B cell (primary cell): ENCODE data around the gene ARHGAP42. TPM values are rescaled to one million over a fixed set of nuclear protein-coding genes. Genes with fewer than 3 reads are reported as not detected.

Source experiments
- ATAC-seq: fragments of 200-7000 bp; cut with Tn5 transposase; one replicate; pipeline ENCODE4 v1.10.0; 2021; ENCODE audit warnings: low read depth, mild to moderate bottlenecking, moderate number of reproducible peaks, moderate library complexity
- CTCF ChIA-PET: fragments of 350-600 bp; sonication (Branson Sonifier 250); formaldehyde crosslinking; loops from one replicate; lab custom pipeline; 2021; ENCODE audit warnings: antibody characterized with exemption, inconsistent platforms; lab: Charles Lee
- POLR2A ChIA-PET: fragments of 350-600 bp; sonication (Branson Sonifier 250); formaldehyde crosslinking; loops from one replicate; lab custom pipeline; 2021; ENCODE audit warnings: antibody characterized with exemption; lab: Charles Lee
- DNase-seq: peaks from one replicate; pipeline ENCODE4 v3.0.0; 2013
- H2AFZ ChIP-seq: 2 replicates; pipeline ENCODE4 v1.6.1; 2012; ENCODE audit warnings: mild to moderate bottlenecking, low read depth, low read length; ENCODE audit not compliant: insufficient read depth, poor library complexity, severe bottlenecking
- H3K27ac ChIP-seq, 2 donors: 1 replicate in 1 of 2; 2 replicates in 1 of 2; pipeline ENCODE4 v1.5.1; 2012 to 2013; ENCODE audit warnings: low read length in 2 of 2, mild to moderate bottlenecking in 2 of 2, moderate library complexity in 1 of 2
- H3K27me3 ChIP-seq, 4 experiments: fragments of 200-600 bp in 1 of 4; sonication (generic) in 1 of 4; replicated peaks in 1 of 4; 1 replicate in 2 of 4; 2 replicates in 2 of 4; pipeline versions ENCODE4 v1.6.1 to v1.7.0; 2013 to 2016; ENCODE audit warnings: low read length in 3 of 4, mild to moderate bottlenecking in 2 of 4, mixed read lengths in 1 of 4, moderate library complexity in 1 of 4; ENCODE audit not compliant: insufficient read depth in 4 of 4, control insufficient read depth in 3 of 4; ENCODE audit errors: control extremely low read depth in 1 of 4
- H3K36me3 ChIP-seq, 2 experiments: replicated peaks in 1 of 2; 1 replicate in 1 of 2; 2 replicates in 1 of 2; pipeline versions ENCODE4 v1.6.1 to v1.7.1; 2013; ENCODE audit warnings: low read length in 1 of 2; ENCODE audit not compliant: insufficient read depth in 2 of 2, control insufficient read depth in 1 of 2; ENCODE audit errors: control extremely low read depth in 1 of 2, extremely low read depth in 1 of 2
- H3K4me1 ChIP-seq, 2 donors: fragments of 200-600 bp in 1 of 2; sonication (generic) in 1 of 2; 1 replicate in 1 of 2; 2 replicates in 1 of 2; pipeline versions ENCODE4 v1.5.1 to v1.6.1; 2013 to 2017; ENCODE audit warnings: low read length in 2 of 2; ENCODE audit not compliant: control insufficient read depth in 2 of 2, insufficient read depth in 2 of 2
- H3K4me2 ChIP-seq: replicated peaks from 2 replicates; pipeline ENCODE3; 2012; ENCODE audit warnings: mild to moderate bottlenecking, low read depth, low read length; ENCODE audit not compliant: poor library complexity, severe bottlenecking
- H3K4me3 ChIP-seq, 5 experiments: fragments of 200-600 bp in 1 of 5; sonication (generic) in 1 of 5; 1 replicate in 3 of 5; 2 replicates in 2 of 5; pipeline versions ENCODE4 v1.5.1 to v1.7.0; 2011 to 2016; ENCODE audit warnings: low read length in 4 of 5, mild to moderate bottlenecking in 4 of 5, low read depth in 2 of 5, control low read depth in 1 of 5, moderate library complexity in 1 of 5; ENCODE audit not compliant: insufficient read depth in 1 of 5; ENCODE audit errors: control extremely low read depth in 1 of 5, extremely low read depth in 1 of 5
- H3K79me2 ChIP-seq: fragments of 200-600 bp; sonication (generic); one replicate; pipeline ENCODE4 v1.6.0; 2016; ENCODE audit warnings: low read length; ENCODE audit not compliant: control insufficient read depth, insufficient read depth
- H3K9ac ChIP-seq: fragments of 200-600 bp; sonication (generic); 2 replicates; pipeline ENCODE4 v1.6.1; 2017; ENCODE audit warnings: mild to moderate bottlenecking, low read length, moderate library complexity
- H3K9me3 ChIP-seq, 3 donors: one replicate each; pipeline versions ENCODE4 v1.6.1 to v1.7.1; 2013; ENCODE audit warnings: low read length in 2 of 3; ENCODE audit not compliant: control insufficient read depth in 2 of 3, insufficient read depth in 1 of 3; ENCODE audit errors: control extremely low read depth in 1 of 3
- H4K20me1 ChIP-seq: 2 replicates; pipeline ENCODE4 v1.6.0; 2012; ENCODE audit warnings: mild to moderate bottlenecking, low read length; ENCODE audit not compliant: insufficient read depth, control insufficient read depth, poor library complexity, severe bottlenecking
- H3K27ac Mint-ChIP-seq: one replicate; pipeline ENCODE4 v1.8.0; 2021; ENCODE audit warnings: mixed read lengths
- H3K27me3 Mint-ChIP-seq: one replicate; pipeline ENCODE4 v1.8.0; 2021; ENCODE audit warnings: mixed read lengths
- H3K4me1 Mint-ChIP-seq: one replicate; pipeline ENCODE4 v1.8.0; 2021; ENCODE audit warnings: mixed read lengths
- H3K4me3 Mint-ChIP-seq: one replicate; pipeline ENCODE4 v1.8.0; 2021; ENCODE audit warnings: mixed read lengths
- H3K9me3 Mint-ChIP-seq: one replicate; pipeline ENCODE4 v1.8.0; 2022; ENCODE audit warnings: mixed read lengths; ENCODE audit not compliant: insufficient read depth
- EZH2 ChIP-seq: IDR thresholded peaks from 2 replicates; pipeline ENCODE4 v1.6.1; 2012; ENCODE audit warnings: borderline replicate concordance, low read depth, mild to moderate bottlenecking, moderate library complexity, low read length; ENCODE audit not compliant: insufficient read depth, poor library complexity, severe bottlenecking
- WGBS: methylation state at CpG from one replicate; pipeline ENCODE4 v1.1.5; 2013; ENCODE audit warnings: missing lambda C conversion rate; ENCODE audit not compliant: insufficient coverage; 5-methylcytosine and 5-hydroxymethylcytosine counted together
- intact Hi-C: fragments of 100-400 bp; cut with micrococcal nuclease; formaldehyde crosslinking; loops from one replicate; pipeline ENCODE4 v1.10.0; 2022
- polyA plus RNA-seq: library from polyadenylated mRNA; depleted of rRNA; stranded (reverse); fragments of >200 nt; gene quantifications from 2 replicates; pipeline ENCODE4 v1.2.3, GENCODE V29; 2012
- total RNA-seq, 2 donors: library from RNA; stranded (reverse); fragments of 120-200 nt in 1 of 2; gene quantifications; 1 replicate in 1 of 2; 2 replicates in 1 of 2; pipeline versions ENCODE4 v1.2.3 to v1.2.4, GENCODE V29; 2013 to 2022
- TF ChIP-seq, protein P1 (sequence below): fragments of 200-600 bp; IDR thresholded peaks from one replicate; pipeline ENCODE4 v1.8.0; 2022; ENCODE audit warnings: antibody characterized with exemption, mild to moderate bottlenecking

ARHGAP42 gene
- total and polyA plus RNA-seq, 2 donors (not counting 1 experiment from before 2014, with no cell fraction given): 3.8 to 4.9 TPM

GRCh38 chr11:100671471-100671870, 15.6 kb upstream of the ARHGAP42 start:
- H3K9me3 Mint-ChIP-seq: no peaks in the 10 kb centered on the region
- POLR2A ChIA-PET: no interaction called here
- DNase-seq (no peak), ATAC-seq (no peak)
- Histone ChIP-seq H3K4me1 (no peaks in the 10 kb centered on the region), H3K9ac (no peak overlapping the region), H2AFZ (no peak overlapping the region), H4K20me1 (no peaks in the 10 kb centered on the region), H3K27ac (no peak overlapping the region), H3K27me3 (no peaks in the 10 kb centered on the region), H3K4me2 (no peak overlapping the region), H3K79me2 (no peaks in the 10 kb centered on the region), H3K4me3 (no peak overlapping the region), H3K9me3 (no peaks in the 10 kb centered on the region), H3K36me3 (no peaks in the 10 kb centered on the region)
- no peak overlapping the region for H3K27ac Mint-ChIP-seq
- peaks cover 2% of the 10 kb centered on the region for H3K4me1 Mint-ChIP-seq
- TF ChIP-seq, protein P1, sequence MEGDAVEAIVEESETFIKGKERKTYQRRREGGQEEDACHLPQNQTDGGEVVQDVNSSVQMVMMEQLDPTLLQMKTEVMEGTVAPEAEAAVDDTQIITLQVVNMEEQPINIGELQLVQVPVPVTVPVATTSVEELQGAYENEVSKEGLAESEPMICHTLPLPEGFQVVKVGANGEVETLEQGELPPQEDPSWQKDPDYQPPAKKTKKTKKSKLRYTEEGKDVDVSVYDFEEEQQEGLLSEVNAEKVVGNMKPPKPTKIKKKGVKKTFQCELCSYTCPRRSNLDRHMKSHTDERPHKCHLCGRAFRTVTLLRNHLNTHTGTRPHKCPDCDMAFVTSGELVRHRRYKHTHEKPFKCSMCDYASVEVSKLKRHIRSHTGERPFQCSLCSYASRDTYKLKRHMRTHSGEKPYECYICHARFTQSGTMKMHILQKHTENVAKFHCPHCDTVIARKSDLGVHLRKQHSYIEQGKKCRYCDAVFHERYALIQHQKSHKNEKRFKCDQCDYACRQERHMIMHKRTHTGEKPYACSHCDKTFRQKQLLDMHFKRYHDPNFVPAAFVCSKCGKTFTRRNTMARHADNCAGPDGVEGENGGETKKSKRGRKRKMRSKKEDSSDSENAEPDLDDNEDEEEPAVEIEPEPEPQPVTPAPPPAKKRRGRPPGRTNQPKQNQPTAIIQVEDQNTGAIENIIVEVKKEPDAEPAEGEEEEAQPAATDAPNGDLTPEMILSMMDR: no peak
- TF ChIP-seq EZH2: no peak
- H3K27me3 Mint-ChIP-seq: peaks cover 10% of the 10 kb centered on the region
- H3K4me3 Mint-ChIP-seq: no peak overlapping the region
- CTCF ChIA-PET: interaction anchor here (1.1 kb wide), 1 partner anchor 34 kb away, joined by 3 read pairs; no protein-coding TSS in a partner anchor
- intact Hi-C loops: no loop called here
- WGBS: 94% methylated on average over 2 of the region's 6 CpGs

DNA sequence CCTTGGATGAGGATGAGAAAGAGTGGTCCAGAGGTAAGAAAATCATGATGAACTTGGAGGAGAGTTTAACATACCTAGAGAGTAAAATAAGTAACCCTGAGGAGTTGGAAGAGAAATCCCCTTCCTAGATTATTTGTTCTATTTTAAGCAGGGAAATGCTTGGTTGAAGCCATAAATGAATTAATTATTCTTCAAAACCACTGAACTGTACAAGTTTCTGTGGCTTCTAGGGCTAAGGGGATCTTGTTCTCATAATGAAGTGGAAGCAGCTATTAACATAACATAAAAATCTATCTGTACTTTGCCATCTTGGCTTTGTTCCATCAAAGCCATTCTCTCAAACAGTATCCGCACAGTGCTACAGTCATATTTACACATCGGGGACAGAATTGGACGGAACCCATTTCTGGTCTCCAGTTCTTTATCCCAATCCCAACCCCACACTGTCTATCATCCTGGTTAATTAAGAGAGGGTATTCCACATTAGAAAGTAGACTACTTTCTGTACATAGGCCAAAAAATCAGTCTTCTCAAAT, 14.5 kb upstream of the ARHGAP42 start:
- Histone ChIP-seq H3K4me2 (no peak overlapping the region), H3K4me3 (no peak overlapping the region), H3K4me1 (no peaks in the 10 kb centered on the region), H3K36me3 (no peaks in the 10 kb centered on the region), H3K27ac (no peak overlapping the region), H3K27me3 (no peaks in the 10 kb centered on the region), H3K9ac (no peak overlapping the region), H3K79me2 (no peaks in the 10 kb centered on the region), H4K20me1 (no peaks in the 10 kb centered on the region), H3K9me3 (no peaks in the 10 kb centered on the region), H2AFZ (no peak overlapping the region)
- WGBS: no CpG with 5 or more reads among the region's 3 CpGs
- Mint-ChIP-seq H3K4me1 (no peaks in the 10 kb centered on the region), H3K27ac (no peak overlapping the region), H3K9me3 (no peaks in the 10 kb centered on the region), H3K27me3 (peaks cover 10% of the 10 kb centered on the region), H3K4me3 (no peak overlapping the region)
- TF ChIP-seq, protein P1: no peak
- no peak for TF ChIP-seq EZH2
- POLR2A ChIA-PET: no interaction called here
- DNase-seq: no peak
- CTCF ChIA-PET: no interaction called here
- intact Hi-C loops: no loop called here
- no peak for ATAC-seq
